ENCODE data around the gene JMJD1C.

Gene JMJD1C

GRCh38 chr10:63143987-63144386, 321.8 kb downstream of the JMJD1C start:
- Histone ChIP-seq H3K79me2 (ENCODE audit: low read length) (peaks cover 96% of the 10 kb centered on the region), H3K4me1 (ENCODE audit: low read length) (no peaks in the 10 kb centered on the region), H3K9me2 (replicated peaks; ENCODE audit: insufficient read depth, low read length) (no peaks in the 10 kb centered on the region), H2AFZ (ENCODE audit: low read length) (no peak overlapping the region), H3K4me3 (ENCODE audit: low read length) (no peak overlapping the region), H3K4me2 (ENCODE audit: low read depth, low read length) (no peak overlapping the region), H3K36me3 (replicated peaks; ENCODE audit: insufficient read depth, low read length) (no peaks in the 10 kb centered on the region; the same call in 1 of the 2 replicates), H3K27me3 (replicated peaks; ENCODE audit: insufficient read depth, low read length) (no peaks in the 10 kb centered on the region), H3K27ac (ENCODE audit: low read length) (no peak overlapping the region), H4K20me1 (ENCODE audit: insufficient read depth, low read length) (peaks cover 3% of the 10 kb centered on the region; the same call in 1 of the 2 replicates), H3K9ac (ENCODE audit: low read length) (no peak overlapping the region), H3K9me3 (replicated peaks; ENCODE audit: insufficient read depth, low read length) (no peaks in the 10 kb centered on the region), H3F3A (ENCODE audit: insufficient read depth, low read length) (no peaks in the 10 kb centered on the region)
- TF ChIP-seq CTCF (IDR thresholded peaks at IDR 0.05; ENCODE audit: low read length) (no peak), EZH2phosphoT487 (IDR thresholded peaks at IDR 0.05; ENCODE audit: low read length) (no peak), EZH2 (optimal IDR thresholded peaks at IDR 0.05; ENCODE audit: low read depth, low read length) (no peak)
- DNase-seq = no peak

GRCh38 chr10:63142136-63142535, 323.6 kb downstream of the JMJD1C start:
- H3K4me2 ChIP-seq (ENCODE audit: low read depth, low read length) = no peak overlapping the region
- no peak overlapping the region for H3K4me3 ChIP-seq (ENCODE audit: low read length)
- no peaks in the 10 kb centered on the region for H3K27me3 ChIP-seq (replicated peaks; ENCODE audit: insufficient read depth, low read length)
- H3K9me2 ChIP-seq (replicated peaks; ENCODE audit: insufficient read depth, low read length) = no peaks in the 10 kb centered on the region
- no peaks in the 10 kb centered on the region; the same call in 1 of the 2 replicates for H3K36me3 ChIP-seq (replicated peaks; ENCODE audit: insufficient read depth, low read length)
- no peaks in the 10 kb centered on the region for H3K9me3 ChIP-seq (replicated peaks; ENCODE audit: insufficient read depth, low read length)
- DNase-seq = no peak
- no peak overlapping the region for H3K27ac ChIP-seq (ENCODE audit: low read length)
- TF ChIP-seq CTCF (IDR thresholded peaks at IDR 0.05; ENCODE audit: low read length) = no peak
- H2AFZ ChIP-seq (ENCODE audit: low read length) = no peak overlapping the region
- peaks cover 3% of the 10 kb centered on the region; the same call in 1 of the 2 replicates for H4K20me1 ChIP-seq (ENCODE audit: insufficient read depth, low read length)
- no peaks in the 10 kb centered on the region for H3K4me1 ChIP-seq (ENCODE audit: low read length)
- H3F3A ChIP-seq (ENCODE audit: insufficient read depth, low read length) = no peaks in the 10 kb centered on the region
- peaks cover 99% of the 10 kb centered on the region for H3K79me2 ChIP-seq (ENCODE audit: low read length)
- H3K9ac ChIP-seq (ENCODE audit: low read length) = no peak overlapping the region

GRCh38 chr10:63140077-63140476, 325.7 kb downstream of the JMJD1C start:
- Histone ChIP-seq H3K79me2 (ENCODE audit: low read length) (peaks cover 99% of the 10 kb centered on the region), H3K27ac (ENCODE audit: low read length) (no peak overlapping the region), H3K27me3 (replicated peaks; ENCODE audit: insufficient read depth, low read length) (no peaks in the 10 kb centered on the region), H4K20me1 (ENCODE audit: insufficient read depth, low read length) (0 out of 2 replicates have a peak, but pooled peaks cover 3% of the 10 kb centered on the region), H3K9ac (ENCODE audit: low read length) (no peak overlapping the region), H2AFZ (ENCODE audit: low read length) (no peak overlapping the region), H3K4me2 (ENCODE audit: low read depth, low read length) (no peak overlapping the region), H3K9me3 (replicated peaks; ENCODE audit: insufficient read depth, low read length) (no peaks in the 10 kb centered on the region), H3K4me1 (ENCODE audit: low read length) (no peaks in the 10 kb centered on the region), H3K4me3 (ENCODE audit: low read length) (no peak overlapping the region), H3K36me3 (replicated peaks; ENCODE audit: insufficient read depth, low read length) (no peaks in the 10 kb centered on the region; the same call in 1 of the 2 replicates), H3F3A (ENCODE audit: insufficient read depth, low read length) (no peaks in the 10 kb centered on the region), H3K9me2 (replicated peaks; ENCODE audit: insufficient read depth, low read length) (no peaks in the 10 kb centered on the region)
- no peak for TF ChIP-seq CTCF (IDR thresholded peaks at IDR 0.05; ENCODE audit: low read length)
- TF ChIP-seq EZH2phosphoT487 (IDR thresholded peaks at IDR 0.05; ENCODE audit: low read length) = no peak
- no peak for TF ChIP-seq EZH2 (optimal IDR thresholded peaks at IDR 0.05; ENCODE audit: low read depth, low read length)
- DNase-seq = no peak

All from MM.1S (cell line).